ENCODE data around the gene CTNNA3. TPM values are rescaled to one million over a fixed set of nuclear protein-coding genes. Genes with fewer than 3 reads are reported as not detected.

The CTNNA3 gene
- total RNA-seq, 1 donor: not detected

DNA sequence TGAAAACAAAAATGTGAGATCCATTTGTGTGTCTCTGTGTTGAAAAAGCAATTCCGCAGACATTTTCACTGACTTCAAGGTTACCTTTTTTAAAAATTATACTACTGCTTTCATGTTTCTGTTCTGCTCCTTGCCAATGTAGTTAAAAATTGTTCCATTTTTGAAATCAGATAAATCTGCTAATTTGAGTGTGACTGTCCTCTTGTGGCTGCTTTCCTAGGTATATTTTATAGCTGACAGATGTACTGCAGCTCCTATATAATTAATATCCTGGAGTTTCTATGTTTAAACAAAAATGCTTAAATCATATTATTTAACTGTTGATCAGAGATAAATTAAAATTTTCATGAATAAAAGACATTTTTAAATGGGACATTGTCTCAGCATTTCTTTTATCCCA lies 947.8 kb downstream of the CTNNA3 start:
- Histone ChIP-seq H3K36me3 (ENCODE audit: insufficient read depth, low read length) (no peaks in the 10 kb centered on the region), H3K4me1 (ENCODE audit: insufficient read depth, low read length) (peaks cover 6% of the 10 kb centered on the region), H2AFZ (ENCODE audit: low read length) (no peak overlapping the region), H3K4me3 (ENCODE audit: insufficient read depth, low read length) (no peak overlapping the region), H3K4me2 (ENCODE audit: insufficient read depth, low read length) (no peak overlapping the region), H3K79me2 (ENCODE audit: insufficient read depth, low read length) (no peaks in the 10 kb centered on the region), H3K27ac (ENCODE audit: low read depth, low read length) (peak overlapping the region; percentile 67), H3K27me3 (ENCODE audit: insufficient read depth, low read length) (no peaks in the 10 kb centered on the region), H4K20me1 (ENCODE audit: insufficient read depth, low read length) (no peaks in the 10 kb centered on the region), H3K9me3 (ENCODE audit: low read depth, low read length) (no peaks in the 10 kb centered on the region)
- no peak for DNase-seq (ENCODE audit: insufficient read length, low spot score, missing footprints)
- TF ChIP-seq, protein P1, sequence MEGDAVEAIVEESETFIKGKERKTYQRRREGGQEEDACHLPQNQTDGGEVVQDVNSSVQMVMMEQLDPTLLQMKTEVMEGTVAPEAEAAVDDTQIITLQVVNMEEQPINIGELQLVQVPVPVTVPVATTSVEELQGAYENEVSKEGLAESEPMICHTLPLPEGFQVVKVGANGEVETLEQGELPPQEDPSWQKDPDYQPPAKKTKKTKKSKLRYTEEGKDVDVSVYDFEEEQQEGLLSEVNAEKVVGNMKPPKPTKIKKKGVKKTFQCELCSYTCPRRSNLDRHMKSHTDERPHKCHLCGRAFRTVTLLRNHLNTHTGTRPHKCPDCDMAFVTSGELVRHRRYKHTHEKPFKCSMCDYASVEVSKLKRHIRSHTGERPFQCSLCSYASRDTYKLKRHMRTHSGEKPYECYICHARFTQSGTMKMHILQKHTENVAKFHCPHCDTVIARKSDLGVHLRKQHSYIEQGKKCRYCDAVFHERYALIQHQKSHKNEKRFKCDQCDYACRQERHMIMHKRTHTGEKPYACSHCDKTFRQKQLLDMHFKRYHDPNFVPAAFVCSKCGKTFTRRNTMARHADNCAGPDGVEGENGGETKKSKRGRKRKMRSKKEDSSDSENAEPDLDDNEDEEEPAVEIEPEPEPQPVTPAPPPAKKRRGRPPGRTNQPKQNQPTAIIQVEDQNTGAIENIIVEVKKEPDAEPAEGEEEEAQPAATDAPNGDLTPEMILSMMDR (IDR thresholded peaks at IDR 0.05; ENCODE audit: extremely low read depth, low read depth, low read length): no peak

DNA sequence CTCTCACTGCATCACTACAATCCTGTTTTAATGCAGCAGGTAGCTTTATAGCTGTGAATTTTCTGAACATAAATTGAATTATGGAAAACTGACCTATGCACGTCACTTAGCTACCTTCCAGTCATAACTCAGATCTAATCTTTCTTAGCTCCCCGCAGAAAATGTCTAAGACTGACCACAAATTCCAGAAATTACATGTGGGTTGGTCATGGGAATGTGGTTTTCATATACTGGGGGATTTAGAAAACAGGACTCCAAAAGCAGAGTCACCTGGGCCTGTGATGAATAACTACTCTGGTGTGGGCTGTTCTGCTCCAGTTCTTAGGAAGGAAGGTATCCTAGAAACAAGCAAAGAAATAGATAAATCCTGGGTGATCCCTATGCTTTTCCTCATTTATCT lies 948.5 kb downstream of the CTNNA3 start:
- Histone ChIP-seq H3K79me2 (ENCODE audit: insufficient read depth, low read length) (no peaks in the 10 kb centered on the region), H3K27ac (ENCODE audit: low read depth, low read length) (peak overlapping the region; percentile 67), H3K36me3 (ENCODE audit: insufficient read depth, low read length) (no peaks in the 10 kb centered on the region), H3K4me2 (ENCODE audit: insufficient read depth, low read length) (peak overlapping the region; percentile 34), H3K4me3 (ENCODE audit: insufficient read depth, low read length) (no peak overlapping the region), H3K27me3 (ENCODE audit: insufficient read depth, low read length) (no peaks in the 10 kb centered on the region), H2AFZ (ENCODE audit: low read length) (no peak overlapping the region), H4K20me1 (ENCODE audit: insufficient read depth, low read length) (no peaks in the 10 kb centered on the region), H3K4me1 (ENCODE audit: insufficient read depth, low read length) (peaks cover 6% of the 10 kb centered on the region), H3K9me3 (ENCODE audit: low read depth, low read length) (no peaks in the 10 kb centered on the region)
- TF ChIP-seq, protein P1 (IDR thresholded peaks at IDR 0.05; ENCODE audit: extremely low read depth, low read depth, low read length): no peak
- peak; percentile 6 for DNase-seq (ENCODE audit: insufficient read length, low spot score, missing footprints)

GRCh38 chr10:66746711-66747110 lies 949.3 kb downstream of the CTNNA3 start:
- TF ChIP-seq, protein P1 (IDR thresholded peaks at IDR 0.05; ENCODE audit: extremely low read depth, low read depth, low read length): no peak
- no peak for DNase-seq (ENCODE audit: insufficient read length, low spot score, missing footprints)
- no peak overlapping the region for H2AFZ ChIP-seq (ENCODE audit: low read length)
- H3K9me3 ChIP-seq (ENCODE audit: low read depth, low read length): no peaks in the 10 kb centered on the region
- no peaks in the 10 kb centered on the region for H3K36me3 ChIP-seq (ENCODE audit: insufficient read depth, low read length)
- H3K4me2 ChIP-seq (ENCODE audit: insufficient read depth, low read length): no peak overlapping the region
- H4K20me1 ChIP-seq (ENCODE audit: insufficient read depth, low read length): no peaks in the 10 kb centered on the region
- peak overlapping the region; percentile 63 for H3K27ac ChIP-seq (ENCODE audit: low read depth, low read length)
- no peaks in the 10 kb centered on the region for H3K27me3 ChIP-seq (ENCODE audit: insufficient read depth, low read length)
- H3K4me3 ChIP-seq (ENCODE audit: insufficient read depth, low read length): no peak overlapping the region
- peaks cover 6% of the 10 kb centered on the region for H3K4me1 ChIP-seq (ENCODE audit: insufficient read depth, low read length)
- H3K79me2 ChIP-seq (ENCODE audit: insufficient read depth, low read length): no peaks in the 10 kb centered on the region

DNA sequence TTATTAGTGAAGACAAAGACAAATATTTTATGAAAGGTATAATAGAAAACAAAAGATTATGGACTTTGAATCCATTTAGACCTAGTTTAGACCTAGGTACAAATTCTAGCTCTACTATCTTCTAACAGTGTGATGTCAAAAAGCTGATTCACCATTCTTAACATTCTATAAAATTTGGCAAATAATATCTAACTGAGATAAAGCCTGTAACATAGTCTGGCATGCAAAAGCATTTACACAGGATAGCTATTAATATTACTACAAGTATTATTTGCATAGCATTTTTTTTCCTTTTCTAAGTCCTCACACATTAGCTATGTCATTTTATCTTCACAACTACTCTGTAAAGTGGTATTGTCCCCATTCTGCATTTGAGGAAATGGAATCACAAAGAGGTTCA lies 949.7 kb downstream of the CTNNA3 start:
- no peak overlapping the region for H3K4me3 ChIP-seq (ENCODE audit: insufficient read depth, low read length)
- no peaks in the 10 kb centered on the region for H3K27me3 ChIP-seq (ENCODE audit: insufficient read depth, low read length)
- H2AFZ ChIP-seq (ENCODE audit: low read length): no peak overlapping the region
- H3K79me2 ChIP-seq (ENCODE audit: insufficient read depth, low read length): no peaks in the 10 kb centered on the region
- peaks cover 6% of the 10 kb centered on the region for H3K4me1 ChIP-seq (ENCODE audit: insufficient read depth, low read length)
- H3K27ac ChIP-seq (ENCODE audit: low read depth, low read length): no peak overlapping the region
- H4K20me1 ChIP-seq (ENCODE audit: insufficient read depth, low read length): no peaks in the 10 kb centered on the region
- H3K4me2 ChIP-seq (ENCODE audit: insufficient read depth, low read length): no peak overlapping the region
- no peaks in the 10 kb centered on the region for H3K36me3 ChIP-seq (ENCODE audit: insufficient read depth, low read length)
- no peaks in the 10 kb centered on the region for H3K9me3 ChIP-seq (ENCODE audit: low read depth, low read length)
- TF ChIP-seq, protein P1 (IDR thresholded peaks at IDR 0.05; ENCODE audit: extremely low read depth, low read depth, low read length): no peak
- no peak for DNase-seq (ENCODE audit: insufficient read length, low spot score, missing footprints)

All from osteoblast (primary cell).